Head of caudate nucleus (tissue), 42 donors: ENCODE results near the gene SLC44A5.
"Not testable (repeated sequence)": the region's sequence is repeated elsewhere in the genome, so short reads cannot be mapped to it uniquely, and the experiment has no call there.

Source experiments
- DNase-seq, 42 donors: peaks; one replicate each; pipeline versions ENCODE4 v3.0.0 to v3.0.0-alpha.2; 2020 to 2021; ENCODE audit warnings: mixed read lengths in 7 of 42
- intact Hi-C: fragments of 100-400 bp; cut with DNase I; formaldehyde crosslinking; loops from one replicate; pipeline ENCODE4 v1.15.0; 2022

SLC44A5 gene

GRCh38 chr1:75243124-75243523 is 367.8 kb downstream of the SLC44A5 start:
- intact Hi-C loops = loop anchor here (10.0 kb wide), 1 partner anchor 392 kb away; no protein-coding TSS in a partner anchor
- DNase-seq = no peak

DNA sequence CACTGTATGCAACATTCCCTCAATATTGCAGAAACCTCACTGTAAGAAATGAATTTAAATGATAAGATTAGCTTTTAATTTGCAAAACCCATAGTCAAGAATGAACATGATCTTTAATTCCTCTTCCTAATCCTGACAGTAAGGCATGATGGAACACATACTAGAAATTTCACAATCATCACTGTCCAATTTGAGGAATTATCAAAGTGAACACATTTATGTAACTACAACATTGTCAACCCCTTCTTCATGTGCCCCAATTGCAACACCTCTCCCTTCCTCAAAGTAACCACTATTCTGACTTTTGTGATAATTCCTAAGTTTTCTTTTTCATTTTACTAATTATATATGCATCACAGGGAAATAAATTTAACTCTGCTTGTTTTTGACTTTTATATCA is 373.6 kb downstream of the SLC44A5 start:
- no peak for DNase-seq
- intact Hi-C loops = no loop called here

- no peak for DNase-seq
- intact Hi-C loops = no loop called here
These were observed 376.4 kb downstream of the SLC44A5 start for GRCh38 chr1:75234562-75234961.

DNA sequence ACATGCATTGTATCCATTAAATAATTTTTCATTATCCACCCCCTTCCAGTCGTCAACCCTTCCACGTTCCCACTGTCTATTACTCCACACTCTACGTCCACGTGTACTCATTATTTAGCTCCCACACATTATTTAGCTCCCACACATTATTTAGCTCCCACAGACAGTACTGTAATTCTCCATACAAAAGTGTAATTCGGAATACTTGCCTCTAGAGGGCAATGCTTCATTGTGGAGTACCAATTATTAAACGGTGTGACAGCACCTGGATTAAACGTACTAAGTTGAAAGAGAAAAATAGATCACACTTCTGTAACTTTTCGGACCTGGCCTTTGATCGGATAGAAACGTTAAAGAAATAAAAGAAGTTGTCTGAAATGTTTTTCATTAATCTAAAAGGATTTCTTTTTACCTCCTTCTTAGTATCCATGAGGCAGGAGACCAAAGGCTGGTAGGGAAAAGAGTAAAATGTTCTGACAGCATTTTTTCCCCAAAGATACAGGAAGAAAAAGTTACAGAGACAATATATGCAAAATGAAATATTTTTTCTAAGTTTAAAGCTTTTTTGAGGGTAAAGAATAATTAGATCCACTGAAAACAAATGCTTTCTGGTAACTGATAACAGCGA is 377.5 kb downstream of the SLC44A5 start:
- intact Hi-C loops = no loop called here
- DNase-seq = peak in 5 of 42 donors; percentile 2 to 24 (median 9)

- DNase-seq = no peak
- intact Hi-C loops = no loop called here
These were observed 390.8 kb downstream of the SLC44A5 start for GRCh38 chr1:75220072-75220471.

- DNase-seq = no peak
- intact Hi-C loops = no loop called here
These were observed 396.9 kb downstream of the SLC44A5 start for GRCh38 chr1:75214017-75214416.

DNA sequence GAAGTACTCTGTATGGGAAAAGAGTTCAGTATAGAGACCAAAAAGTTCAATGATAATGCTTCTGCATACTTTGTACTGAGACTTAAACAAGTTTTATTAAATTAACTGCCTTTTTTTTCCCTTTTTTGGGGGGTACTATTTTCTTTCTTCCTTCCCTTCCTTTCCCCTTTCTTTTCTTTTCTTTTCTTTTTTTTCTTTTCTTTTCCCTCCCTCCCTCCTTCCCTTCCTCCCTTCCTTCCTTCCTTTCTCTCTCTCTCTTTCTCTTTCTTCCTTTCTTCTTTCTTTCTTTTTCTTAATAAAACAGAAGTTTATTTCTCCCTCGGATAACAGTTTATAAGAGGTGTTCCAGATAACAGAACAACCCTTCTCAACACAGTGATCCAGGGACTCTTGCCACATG is 399.3 kb downstream of the SLC44A5 start:
- DNase-seq = no peak
- intact Hi-C loops = no loop called here

GRCh38 chr1:75208862-75209261 is 402.1 kb downstream of the SLC44A5 start:
- intact Hi-C loops = no loop called here
- no peak for DNase-seq

GRCh38 chr1:75203415-75204277 is 407.3 kb downstream of the SLC44A5 start:
- peak in 4 of 42 donors; percentile 2 to 29 (median 14) for DNase-seq
- intact Hi-C loops = loop anchor here (5.0 kb wide), 1 partner anchor 431 kb away; no protein-coding TSS in a partner anchor

GRCh38 chr1:75202751-75203150 is 408.2 kb downstream of the SLC44A5 start:
- intact Hi-C loops = loop anchor here (5.0 kb wide), 1 partner anchor 430 kb away; no protein-coding TSS in a partner anchor
- no peak for DNase-seq

GRCh38 chr1:75198761-75199160 is 412.2 kb downstream of the SLC44A5 start:
- intact Hi-C loops = no loop called here
- no peak for DNase-seq

- DNase-seq = no peak
- intact Hi-C loops = no loop called here
These were observed 412.8 kb downstream of the SLC44A5 start for GRCh38 chr1:75198163-75198562.

DNA sequence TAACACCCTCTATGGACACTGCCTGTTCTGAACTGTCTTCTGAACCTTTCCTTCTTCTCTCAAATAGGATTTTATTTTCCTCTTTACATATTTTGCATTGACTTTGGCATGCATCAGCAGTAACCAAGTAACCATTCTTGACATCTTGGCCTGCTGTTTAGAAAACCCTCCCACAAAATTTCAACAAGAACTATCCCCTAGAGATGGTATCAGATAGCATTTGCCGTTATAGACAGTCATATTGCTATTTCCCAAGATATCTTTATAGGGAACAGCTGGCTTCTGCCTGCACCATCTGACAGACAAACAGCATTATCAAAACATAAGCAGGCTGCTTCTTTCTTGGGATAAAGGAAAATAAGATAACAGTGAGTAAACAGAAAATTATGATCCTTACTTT is 422.0 kb downstream of the SLC44A5 start:
- intact Hi-C loops = no loop called here

DNA sequence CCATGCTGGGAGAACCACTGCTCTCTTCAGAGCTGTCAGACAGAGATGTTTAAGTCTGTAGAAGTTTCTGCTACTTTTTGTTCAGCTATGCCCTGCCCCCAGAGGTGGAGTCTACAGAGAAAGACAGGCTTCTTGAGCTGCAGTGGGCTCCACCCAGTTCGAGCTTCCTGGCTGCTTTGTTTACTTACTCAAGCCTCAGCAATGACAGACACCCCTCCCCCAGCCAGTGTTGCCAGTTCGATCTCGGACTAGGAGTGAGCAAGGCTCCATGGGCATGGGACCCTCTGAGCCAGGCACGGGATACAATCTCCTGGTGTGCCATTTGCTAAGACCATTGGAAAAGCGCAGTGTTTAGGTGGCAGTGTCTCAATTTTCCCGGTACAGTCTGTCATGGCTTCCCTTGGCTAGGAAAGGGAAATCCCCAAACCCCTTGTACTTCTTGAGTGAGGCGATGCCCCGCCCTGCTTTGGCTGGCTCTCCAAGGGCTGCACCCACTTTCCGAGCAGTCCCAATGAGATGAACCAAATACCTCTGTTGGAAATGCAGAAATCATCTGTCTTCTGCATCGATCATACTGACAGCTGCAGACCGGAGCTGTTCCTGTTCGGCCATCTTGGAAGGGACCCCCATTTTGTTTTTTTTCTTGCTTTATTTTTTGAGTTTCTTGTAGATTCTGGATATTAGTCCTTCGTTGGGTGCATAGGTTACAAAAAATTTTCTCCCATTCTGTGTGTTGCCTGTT is 429.5 kb downstream of the SLC44A5 start:
- DNase-seq, intact Hi-C loops: not testable (repeated sequence)

More for the DNA sequence above, 422.0 kb downstream of the SLC44A5 start:
- DNase-seq = no peak

- intact Hi-C loops = no loop called here
- DNase-seq = no peak
These were observed 436.7 kb downstream of the SLC44A5 start for GRCh38 chr1:75174031-75174760.

DNA sequence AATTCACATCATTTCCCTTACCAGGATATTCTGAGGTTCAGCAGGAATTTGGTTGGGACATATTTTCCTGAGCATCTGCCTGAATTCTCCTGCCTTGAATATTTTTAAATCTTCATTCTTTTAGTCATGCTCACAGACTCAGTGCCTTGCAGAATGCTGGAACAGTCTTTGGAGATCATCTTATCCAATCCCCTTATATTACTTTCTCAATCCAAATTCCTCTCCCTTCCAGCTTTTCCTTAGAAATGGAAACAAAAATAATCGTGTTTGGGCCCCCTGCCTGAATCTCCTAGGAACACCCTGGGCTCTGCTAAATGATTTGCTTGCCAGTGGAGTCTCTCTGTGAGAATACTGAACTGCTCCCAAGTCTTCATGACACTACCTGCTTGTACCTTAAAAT is 438.4 kb downstream of the SLC44A5 start:
- DNase-seq = no peak
- intact Hi-C loops = no loop called here

- DNase-seq = no peak
These were observed 439.0 kb downstream of the SLC44A5 start for GRCh38 chr1:75171876-75172275.

DNA sequence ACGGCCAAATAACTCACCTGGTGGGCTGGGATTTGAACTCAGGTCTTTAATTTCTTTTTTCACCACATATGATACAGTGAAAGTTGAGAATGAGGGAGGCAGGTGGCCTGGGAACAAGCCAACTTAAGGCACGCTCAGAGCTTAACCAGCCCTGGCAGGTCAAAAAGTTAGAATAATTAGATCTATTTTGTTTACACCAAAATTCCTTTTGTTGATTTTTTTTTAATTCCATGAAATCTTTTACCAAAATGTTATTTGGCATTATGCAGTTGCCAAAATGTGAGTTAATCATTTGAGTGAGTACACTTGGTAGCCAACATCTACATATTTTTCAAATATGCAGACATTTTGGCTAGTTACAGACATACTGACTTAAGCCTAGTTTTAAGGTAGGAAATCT is 439.9 kb downstream of the SLC44A5 start:
- no peak for DNase-seq
- intact Hi-C loops = no loop called here

More at GRCh38 chr1:75171876-75172275, 439.0 kb downstream of the SLC44A5 start:
- intact Hi-C loops = no loop called here

- intact Hi-C loops = no loop called here
- no peak for DNase-seq
These were observed 440.9 kb downstream of the SLC44A5 start for GRCh38 chr1:75170011-75170410.
